CD14-positive monocyte (primary cell): Measurements from ENCODE around the gene GYS1. TPM values are rescaled to one million over a fixed set of nuclear protein-coding genes. Genes with fewer than 3 reads are reported as not detected.

ENCODE experiments used
- DNase-seq, 3 donors: peaks; one replicate each; pipeline ENCODE4 v3.0.0-alpha.2; 2011 to 2022
- H2AFZ ChIP-seq: 2 replicates; pipeline ENCODE4 v1.6.0; 2012; ENCODE audit warnings: mild to moderate bottlenecking, low read depth, low read length, inconsistent platforms; ENCODE audit not compliant: insufficient read depth, poor library complexity, severe bottlenecking
- H3K27ac ChIP-seq, 2 donors: 1 replicate in 1 of 2; 2 replicates in 1 of 2; pipeline ENCODE4 v1.5.1; 2012 to 2013; ENCODE audit warnings: low read length in 2 of 2, control low read depth in 1 of 2, inconsistent platforms in 1 of 2, low read depth in 1 of 2, mild to moderate bottlenecking in 1 of 2
- H3K27me3 ChIP-seq, 2 donors: one replicate each; pipeline versions ENCODE4 v1.6.0 to v1.6.1; 2011 to 2013; ENCODE audit warnings: low read length in 2 of 2; ENCODE audit not compliant: control insufficient read depth in 2 of 2, insufficient read depth in 2 of 2
- H3K36me3 ChIP-seq, 2 donors: replicated peaks in 1 of 2; 1 replicate in 1 of 2; 2 replicates in 1 of 2; pipeline versions ENCODE4 v1.5.1 to v1.6.1; 2012 to 2013; ENCODE audit warnings: low read length in 2 of 2, control low read depth in 1 of 2, inconsistent platforms in 1 of 2, mild to moderate bottlenecking in 1 of 2; ENCODE audit not compliant: insufficient read depth in 2 of 2, control insufficient read depth in 1 of 2
- H3K4me1 ChIP-seq, 2 donors: 1 replicate in 1 of 2; 2 replicates in 1 of 2; pipeline versions ENCODE4 v1.5.1 to v1.6.1; 2012 to 2013; ENCODE audit warnings: low read length in 2 of 2, control low read depth in 1 of 2, inconsistent platforms in 1 of 2, mild to moderate bottlenecking in 1 of 2, moderate library complexity in 1 of 2; ENCODE audit not compliant: insufficient read depth in 2 of 2, control insufficient read depth in 1 of 2
- H3K4me2 ChIP-seq: replicated peaks from 2 replicates; pipeline ENCODE3; 2012; ENCODE audit warnings: low read length, moderate library complexity, mild to moderate bottlenecking; ENCODE audit not compliant: poor library complexity, severe bottlenecking; ENCODE audit errors: extremely low read depth
- H3K4me3 ChIP-seq, 3 experiments: fragments of 200-600 bp in 1 of 3; sonication (generic) in 1 of 3; replicated peaks in 1 of 3; 1 replicate in 2 of 3; 2 replicates in 1 of 3; pipeline ENCODE4 v1.5.1; 2011 to 2013; ENCODE audit warnings: low read length in 3 of 3, mild to moderate bottlenecking in 3 of 3, control low read depth in 2 of 3, low read depth in 2 of 3, inconsistent platforms in 1 of 3, moderate library complexity in 1 of 3
- H3K79me2 ChIP-seq: 2 replicates; pipeline ENCODE4 v1.6.0; 2012; ENCODE audit warnings: mild to moderate bottlenecking, control low read depth, inconsistent platforms, low read length, moderate library complexity; ENCODE audit not compliant: insufficient read depth
- H3K9ac ChIP-seq: 2 replicates; pipeline ENCODE4 v1.6.0; 2017; ENCODE audit warnings: low read length, mild to moderate bottlenecking; ENCODE audit not compliant: insufficient read depth, poor library complexity, severe bottlenecking
- H3K9me3 ChIP-seq, 2 donors: replicated peaks in 1 of 2; 1 replicate in 1 of 2; 2 replicates in 1 of 2; pipeline versions ENCODE4 v1.5.1 to v1.6.1; 2012 to 2013; ENCODE audit warnings: low read length in 2 of 2, control low read depth in 1 of 2; ENCODE audit not compliant: control insufficient read depth in 1 of 2, insufficient read depth in 1 of 2
- H4K20me1 ChIP-seq: 2 replicates; pipeline ENCODE4 v1.6.0; 2012; ENCODE audit warnings: mild to moderate bottlenecking, low read length, control low read depth, moderate library complexity; ENCODE audit not compliant: insufficient read depth
- H3K27ac Mint-ChIP-seq, 7 donors: one replicate each; pipeline ENCODE4 v1.8.0; 2020; ENCODE audit warnings: mild to moderate bottlenecking in 7 of 7, mixed read lengths in 7 of 7, moderate library complexity in 6 of 7, inconsistent platforms in 2 of 7
- H3K27me3 Mint-ChIP-seq, 3 donors: one replicate each; pipeline ENCODE4 v1.8.0; 2021 to 2022; ENCODE audit warnings: low read depth in 3 of 3, mild to moderate bottlenecking in 3 of 3, mixed read lengths in 3 of 3, moderate library complexity in 3 of 3, inconsistent platforms in 1 of 3
- H3K36me3 Mint-ChIP-seq, 2 donors: one replicate each; pipeline ENCODE4 v1.8.0; 2020; ENCODE audit warnings: mixed read lengths in 2 of 2, inconsistent platforms in 1 of 2, mild to moderate bottlenecking in 1 of 2
- H3K4me1 Mint-ChIP-seq: one replicate; pipeline ENCODE4 v1.8.0; 2020; ENCODE audit warnings: mild to moderate bottlenecking, mixed read lengths
- H3K4me3 Mint-ChIP-seq, 2 donors: one replicate each; pipeline ENCODE4 v1.8.0; 2020; ENCODE audit warnings: mild to moderate bottlenecking in 2 of 2, mixed read lengths in 2 of 2, moderate library complexity in 1 of 2
- H3K9me3 Mint-ChIP-seq, 7 donors: one replicate each; pipeline ENCODE4 v1.8.0; 2020 to 2022; ENCODE audit warnings: mixed read lengths in 7 of 7, mild to moderate bottlenecking in 6 of 7, moderate library complexity in 6 of 7, inconsistent platforms in 2 of 7
- CTCF ChIP-seq: fragments of 200-600 bp; IDR thresholded peaks from one replicate; pipeline ENCODE4 v1.8.0; 2022; ENCODE audit warnings: antibody characterized with exemption, mild to moderate bottlenecking
- WGBS: methylation state at CpG from one replicate; pipeline ENCODE4 v1.1.5; 2013; ENCODE audit warnings: missing lambda C conversion rate; ENCODE audit not compliant: insufficient coverage; 5-methylcytosine and 5-hydroxymethylcytosine counted together
- intact Hi-C, 2 donors: fragments of 100-400 bp; cut with micrococcal nuclease; formaldehyde crosslinking; loops; one replicate each; pipeline versions ENCODE4 v1.15.0 to v1.15.1; 2023
- polyA plus RNA-seq, 3 donors: library from polyadenylated mRNA; depleted of rRNA in 1 of 3; unstranded in 2 of 3; stranded (reverse) in 1 of 3; fragments of 300-500 nt in 2 of 3; fragments of >200 nt in 1 of 3; fragmentation: Illumina TruSeq in 2 of 3; gene quantifications; 1 replicate in 2 of 3; 2 replicates in 1 of 3; pipeline ENCODE4 v1.2.3, GENCODE V29; 2012 to 2021
- small RNA-seq: library from RNA; depleted of rRNA; stranded (forward); fragments of <200 nt; gene quantifications from one replicate; pipeline ENCODE3, GENCODE V24; 2012; ENCODE audit warnings: low read depth; ENCODE audit not compliant: insufficient read length

GYS1 gene
- polyA plus RNA-seq, 3 donors = 13.3 to 26.0 (median 21.3) TPM

GRCh38 chr19:48918801-48919247 is 74.3 kb downstream of the GYS1 start:
- H3K4me1 Mint-ChIP-seq = no peaks in the 10 kb centered on the region
- no peak for TF ChIP-seq CTCF
- H3K36me3 ChIP-seq = peaks cover 61 to 76% of the 10 kb centered on the region in 2 donors

More at GRCh38 chr19:48918801-48919247, 74.3 kb downstream of the GYS1 start:
- intact Hi-C loops = no loop called here
- no peak overlapping the region for H3K4me3 Mint-ChIP-seq
- Histone ChIP-seq H3K27me3 (no peaks in the 10 kb centered on the region), H3K4me3 (no peak overlapping the region), H3K27ac (no peak overlapping the region), H3K4me2 (no peak overlapping the region), H3K4me1 (no peaks in the 10 kb centered on the region), H3K9ac (no peak overlapping the region), H3K9me3 (no peaks in the 10 kb centered on the region), H2AFZ (no peak overlapping the region), H4K20me1 (no peaks in the 10 kb centered on the region), H3K79me2 (no peaks in the 10 kb centered on the region)
- 94% methylated on average over 13 of the region's 18 CpGs for WGBS
- H3K9me3 Mint-ChIP-seq = no peaks in the 10 kb centered on the region
- peaks cover 0 to 2% (median 0%) of the 10 kb centered on the region in 3 donors for H3K27me3 Mint-ChIP-seq
- peak overlapping the region in 3 of 7 donors; percentile 37 to 79 (median 38) for H3K27ac Mint-ChIP-seq
- peak in 1 of 3 donors; percentile 15 for DNase-seq
- peaks cover 52 to 84% of the 10 kb centered on the region in 2 donors for H3K36me3 Mint-ChIP-seq

Small RNAs within 50 kb of the gene (small RNA-seq; reads per million reads assigned to genes)
- gene AC026803.1 (not detected), gene MIR6798 (not detected)

Other genes with a start within 250 kb of the GYS1 start
- not detected for gene IZUMO1, start 246.4 kb downstream of the GYS1 start, polyA plus RNA-seq
- under 1 TPM in 1 of 3 donors, not detected in 2; 0.03 TPM for gene FUT1, start 240.7 kb downstream of the GYS1 start, polyA plus RNA-seq
- not detected for gene FGF21, start 237.8 kb downstream of the GYS1 start, polyA plus RNA-seq
- gene BCAT2, start 182.3 kb downstream of the GYS1 start, polyA plus RNA-seq = 10 to 100 TPM; 14.1 to 17.0 (median 16.0) TPM
- not detected for gene HSD17B14, start 156.8 kb downstream of the GYS1 start, polyA plus RNA-seq
- gene PLEKHA4, start 124.7 kb downstream of the GYS1 start, polyA plus RNA-seq = 1 to 10 TPM in 2 of 3 donors, under 1 TPM in 1; 0.69 to 1.5 (median 1.1) TPM
- gene PPP1R15A, start 120.9 kb downstream of the GYS1 start, polyA plus RNA-seq = 100 to 1,000 TPM; 127 to 745 (median 169) TPM
- gene TULP2, start 94.6 kb downstream of the GYS1 start, polyA plus RNA-seq = not detected
- gene NUCB1, start 93.0 kb downstream of the GYS1 start, polyA plus RNA-seq = 100 to 1,000 TPM in 2 of 3 donors, 10 to 100 TPM in 1; 80.9 to 178 (median 108) TPM
- gene DHDH, start 59.6 kb downstream of the GYS1 start, polyA plus RNA-seq = under 1 TPM in 1 of 3 donors, not detected in 2; 0.38 TPM
- 100 to 1,000 TPM in 1 of 3 donors, 10 to 100 TPM in 2; 69.2 to 135 (median 80.5) TPM for gene BAX, start 38.4 kb downstream of the GYS1 start, polyA plus RNA-seq
- gene FTL, start 28.0 kb downstream of the GYS1 start, polyA plus RNA-seq = over 10,000 TPM in 2 of 3 donors, 1,000 to 10,000 TPM in 1; 4,468 to 26,681 (median 23,650) TPM
- 10 to 100 TPM; 40.1 to 44.4 (median 41.9) TPM for gene RUVBL2, start 578 bp upstream of the GYS1 start, polyA plus RNA-seq
- gene LHB, start 23.8 kb upstream of the GYS1 start, polyA plus RNA-seq = under 1 TPM in 1 of 3 donors, not detected in 2; 0.48 TPM
- not detected for gene CGB3, start 31.0 kb upstream of the GYS1 start, polyA plus RNA-seq
- gene CGB2, start 38.6 kb upstream of the GYS1 start, polyA plus RNA-seq = not detected
- not detected for gene CGB1, start 43.6 kb upstream of the GYS1 start, polyA plus RNA-seq
- gene CGB5, start 50.5 kb upstream of the GYS1 start, polyA plus RNA-seq = not detected
- not detected for gene CGB8, start 55.8 kb upstream of the GYS1 start, polyA plus RNA-seq
- not detected for gene CGB7, start 64.4 kb upstream of the GYS1 start, polyA plus RNA-seq
- not detected for gene NTF4, start 71.5 kb upstream of the GYS1 start, polyA plus RNA-seq
- gene KCNA7, start 79.4 kb upstream of the GYS1 start, polyA plus RNA-seq = not detected
- gene SNRNP70, start 92.1 kb upstream of the GYS1 start, polyA plus RNA-seq = 100 to 1,000 TPM in 1 of 3 donors, 10 to 100 TPM in 2; 27.4 to 360 (median 40.4) TPM
- gene LIN7B, start 121.1 kb upstream of the GYS1 start, polyA plus RNA-seq = 1 to 10 TPM; 4.1 to 9.2 (median 4.2) TPM
- gene C19orf73, start 125.8 kb upstream of the GYS1 start, polyA plus RNA-seq = under 1 TPM; 0.60 to 0.76 (median 0.66) TPM
- gene PPFIA3, start 126.2 kb upstream of the GYS1 start, polyA plus RNA-seq = under 1 TPM in 1 of 3 donors, not detected in 2; 0.43 TPM
- not detected for gene HRC, start 162.1 kb upstream of the GYS1 start, polyA plus RNA-seq
- 1 to 10 TPM; 6.0 to 6.9 (median 6.6) TPM for gene TRPM4, start 164.5 kb upstream of the GYS1 start, polyA plus RNA-seq